HepG2 (cell line): Measurements from ENCODE around the gene FBXL20. TPM values are rescaled to one million over a fixed set of nuclear protein-coding genes. Genes with fewer than 3 reads are reported as not detected.

Source experiments
- CBX2 ChIP-seq, 2 experiments: fragments of 200-600 bp in 1 of 2; sonication (generic); formaldehyde crosslinking in 1 of 2; IDR thresholded peaks; 2 replicates each; pipeline versions ENCODE4 v1.7.0 to v1.8.1; 2018 to 2022; ENCODE audit warnings: low read depth in 2 of 2, low read length in 1 of 2, mild to moderate bottlenecking in 1 of 2, missing genetic modification reagents in 1 of 2
- CSRNP1 ChIP-seq: sonication (generic); formaldehyde crosslinking; IDR thresholded peaks from 2 replicates; pipeline ENCODE4 v1.8.1; 2023; ENCODE audit warnings: mild to moderate bottlenecking, missing genetic modification reagents
- CTCF ChIP-seq: sonication (generic); formaldehyde crosslinking; IDR thresholded peaks from 2 replicates; pipeline ENCODE4 v1.5.0; 2020; ENCODE audit warnings: mild to moderate bottlenecking, missing genetic modification reagents, moderate library complexity
- HMGA1 ChIP-seq: sonication (generic); formaldehyde crosslinking; conservative IDR thresholded peaks from 2 replicates; pipeline ENCODE4 v1.4.0; 2020; ENCODE audit warnings: missing genetic modification reagents
- MYNN ChIP-seq: sonication (generic); formaldehyde crosslinking; IDR thresholded peaks from 2 replicates; pipeline ENCODE4 v1.4.0; 2020; ENCODE audit warnings: mild to moderate bottlenecking, low read depth, missing genetic modification reagents
- RAD21 ChIP-seq: fragments of 450-650 bp; formaldehyde crosslinking; IDR thresholded peaks from 2 replicates; pipeline ENCODE4 v1.5.0; 2020; ENCODE audit warnings: mild to moderate bottlenecking
- SMAD3 ChIP-seq: sonication (generic); formaldehyde crosslinking; IDR thresholded peaks from 2 replicates; pipeline ENCODE4 v1.4.0; 2020; ENCODE audit warnings: missing genetic modification reagents
- UBTF ChIP-seq: sonication (generic); formaldehyde crosslinking; IDR thresholded peaks from 2 replicates; pipeline ENCODE4 v1.4.0; 2020; ENCODE audit warnings: mild to moderate bottlenecking, missing genetic modification reagents
- ZBTB26 ChIP-seq: IDR thresholded peaks from 2 replicates; pipeline ENCODE4 v1.6.1; 2016; ENCODE audit warnings: missing compliant biosample characterization, missing genetic modification reagents, borderline replicate concordance
- ZBTB49 ChIP-seq: sonication (generic); formaldehyde crosslinking; IDR thresholded peaks from 2 replicates; pipeline ENCODE4 v1.4.0; 2020; ENCODE audit warnings: missing genetic modification reagents, borderline replicate concordance
- ZNF280B ChIP-seq: sonication (generic); formaldehyde crosslinking; IDR thresholded peaks from 2 replicates; pipeline ENCODE4 v1.5.0; 2020; ENCODE audit warnings: missing genetic modification reagents, mild to moderate bottlenecking, borderline replicate concordance
- ZNF616 ChIP-seq: sonication (generic); formaldehyde crosslinking; IDR thresholded peaks from 2 replicates; pipeline ENCODE4 v1.5.0; 2020; ENCODE audit warnings: low read depth, mild to moderate bottlenecking, missing genetic modification reagents
- ZNF776 ChIP-seq: sonication (generic); formaldehyde crosslinking; IDR thresholded peaks from 2 replicates; pipeline ENCODE4 v1.4.0; 2020; ENCODE audit warnings: mild to moderate bottlenecking, missing genetic modification reagents
- ZNF879 ChIP-seq: sonication (generic); formaldehyde crosslinking; IDR thresholded peaks from 2 replicates; pipeline ENCODE4 v1.8.1; 2023; ENCODE audit warnings: missing genetic modification reagents
- ZSCAN30 ChIP-seq: sonication (generic); formaldehyde crosslinking; IDR thresholded peaks from 2 replicates; pipeline ENCODE4 v1.5.0; 2020; ENCODE audit warnings: mild to moderate bottlenecking, missing genetic modification reagents
- polyA plus RNA-seq, 8 experiments: library from polyadenylated mRNA; depleted of rRNA in 3 of 8; stranded (reverse) in 7 of 8; unstranded in 1 of 8; fragments of >200 nt; fragmentation: Illumina TruSeq in 4 of 8; extraction: Trizol in 4 of 8; gene quantifications; 2 replicates each; pipeline versions ENCODE4 v1.2.1 to v1.2.3, GENCODE V29; 2011 to 2016; ENCODE audit warnings: low read depth in 4 of 8, missing spikeins in 1 of 8, mixed read lengths in 1 of 8; ENCODE audit not compliant: insufficient read depth in 1 of 8
- total RNA-seq, 5 experiments: library from RNA; depleted of rRNA; stranded (reverse); fragments of >200 nt; fragmentation: Illumina TruSeq; extraction: Trizol; gene quantifications; 2 replicates each; pipeline ENCODE4 v1.2.3, GENCODE V29; 2016; ENCODE audit warnings: low read depth in 1 of 5

The FBXL20 gene
- total and polyA plus RNA-seq, 2 of the 13 experiments (the other 11 are each of a cell fraction or from before 2014, with no cell fraction given) = 10.2 to 10.3 TPM

- TF ChIP-seq ZNF616 (CRISPR knock-in tag) (no peak), ZBTB49 (CRISPR knock-in tag) (no peak), ZNF776 (CRISPR knock-in tag) (no peak), ZNF280B (CRISPR knock-in tag) (0 out of 2 replicates have a peak, but pooled peaks have one; percentile 30), ZSCAN30 (CRISPR knock-in tag) (no peak), ZNF879 (CRISPR knock-in tag) (no peak), HMGA1 (CRISPR knock-in tag) (no peak), ZBTB26 (CRISPR knock-in tag) (peak; percentile 67), UBTF (peak; percentile 17; the same call in 1 of the 2 replicates), RAD21 (peak; percentile 75), MYNN (0 out of 2 replicates have a peak, but pooled peaks have one; percentile 86), SMAD3 (CRISPR knock-in tag) (0 out of 2 replicates have a peak, but pooled peaks have one; percentile 67), CBX2 (IDR thresholded peaks at IDR 0.05; ENCODE audit: low read depth, low read length) (no peak), CBX2 (CRISPR knock-in tag; IDR thresholded peaks at IDR 0.05; ENCODE audit: low read depth) (no peak), CTCF (peak; percentile 98), CSRNP1 (CRISPR knock-in tag) (0 out of 2 replicates have a peak, but pooled peaks have one; percentile 34)
Measured at GRCh38 chr17:39244600-39245570, 156.5 kb downstream of the FBXL20 start (continued).
